ENCODE results near the gene ISCU. TPM values are rescaled to one million over a fixed set of nuclear protein-coding genes. Genes with fewer than 3 reads are reported as not detected.
A peak's percentile ranks its signal among the peaks of the same experiment; 100 is the strongest.

ISCU gene
- total RNA-seq, 1 donor from 2014 or later: 48.4 TPM

- no peaks in the 10 kb centered on the region for H3K4me1 Mint-ChIP-seq (ENCODE audit: low read depth, unreplicated experiment)
- peak overlapping the region; percentile 93 for H3K4me3 Mint-ChIP-seq (ENCODE audit: unreplicated experiment)
- peaks cover 3% of the 10 kb centered on the region for H3K27me3 Mint-ChIP-seq (ENCODE audit: unreplicated experiment)
- H3K27ac Mint-ChIP-seq (ENCODE audit: unreplicated experiment): peak overlapping the region; percentile 75
- DNase-seq: no peak
- H3K36me3 Mint-ChIP-seq (ENCODE audit: unreplicated experiment): no peaks in the 10 kb centered on the region
- peaks cover 3% of the 10 kb centered on the region for H3K9me3 Mint-ChIP-seq (ENCODE audit: unreplicated experiment)
- no peak for TF ChIP-seq CTCF (IDR thresholded peaks at IDR 0.05; ENCODE audit: partially characterized antibody, unreplicated experiment)
Measured at GRCh38 chr12:108516511-108517275, 45.7 kb upstream of the ISCU start.

- no peak for DNase-seq
- TF ChIP-seq CTCF (IDR thresholded peaks at IDR 0.05; ENCODE audit: partially characterized antibody, unreplicated experiment): no peak
- peak overlapping the region; percentile 9 for H3K4me3 Mint-ChIP-seq (ENCODE audit: unreplicated experiment)
Measured at GRCh38 chr12:108517288-108518100, 44.9 kb upstream of the ISCU start.

DNA sequence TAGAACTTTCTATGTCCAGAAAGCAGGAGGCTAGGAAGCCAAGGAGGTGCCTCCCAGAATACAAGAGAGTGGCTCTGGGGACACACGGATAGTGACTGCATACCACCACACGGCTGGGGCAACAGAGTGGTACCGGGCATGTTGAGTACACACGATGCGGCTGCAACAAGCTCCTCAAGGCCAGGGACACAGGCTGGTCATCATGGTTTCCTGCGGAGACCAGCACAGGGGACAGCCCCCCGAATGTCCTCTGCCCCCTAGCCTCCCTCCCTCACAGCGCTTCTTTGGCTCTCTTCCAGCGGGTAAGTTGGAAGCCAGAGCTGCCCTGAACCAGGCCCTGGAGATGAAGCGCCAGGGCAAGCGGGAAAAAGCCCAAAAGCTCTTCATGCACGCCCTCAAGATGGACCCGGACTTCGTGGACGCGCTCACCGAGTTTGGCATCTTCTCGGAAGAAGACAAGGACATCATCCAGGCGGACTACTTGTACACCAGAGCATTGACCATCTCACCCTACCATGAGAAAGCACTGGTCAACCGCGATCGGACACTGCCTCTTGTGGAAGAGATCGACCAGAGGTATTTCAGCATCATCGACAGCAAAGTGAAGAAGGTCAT is 44.2 kb upstream of the ISCU start:
- no peak overlapping the region for H3K27ac Mint-ChIP-seq (ENCODE audit: unreplicated experiment)
- H3K27me3 Mint-ChIP-seq (ENCODE audit: unreplicated experiment): peaks cover 3% of the 10 kb centered on the region
- H3K4me3 Mint-ChIP-seq (ENCODE audit: unreplicated experiment): no peak overlapping the region
- no peaks in the 10 kb centered on the region for H3K36me3 Mint-ChIP-seq (ENCODE audit: unreplicated experiment)
- DNase-seq: no peak
- no peaks in the 10 kb centered on the region for H3K4me1 Mint-ChIP-seq (ENCODE audit: low read depth, unreplicated experiment)
- no peak for TF ChIP-seq CTCF (IDR thresholded peaks at IDR 0.05; ENCODE audit: partially characterized antibody, unreplicated experiment)
- H3K9me3 Mint-ChIP-seq (ENCODE audit: unreplicated experiment): peaks cover 3% of the 10 kb centered on the region

More at GRCh38 chr12:108517288-108518100, 44.9 kb upstream of the ISCU start:
- Mint-ChIP-seq H3K27ac (ENCODE audit: unreplicated experiment) (peak overlapping the region; percentile 6), H3K27me3 (ENCODE audit: unreplicated experiment) (peaks cover 3% of the 10 kb centered on the region), H3K9me3 (ENCODE audit: unreplicated experiment) (peaks cover 3% of the 10 kb centered on the region), H3K36me3 (ENCODE audit: unreplicated experiment) (no peaks in the 10 kb centered on the region), H3K4me1 (ENCODE audit: low read depth, unreplicated experiment) (no peaks in the 10 kb centered on the region)

DNA sequence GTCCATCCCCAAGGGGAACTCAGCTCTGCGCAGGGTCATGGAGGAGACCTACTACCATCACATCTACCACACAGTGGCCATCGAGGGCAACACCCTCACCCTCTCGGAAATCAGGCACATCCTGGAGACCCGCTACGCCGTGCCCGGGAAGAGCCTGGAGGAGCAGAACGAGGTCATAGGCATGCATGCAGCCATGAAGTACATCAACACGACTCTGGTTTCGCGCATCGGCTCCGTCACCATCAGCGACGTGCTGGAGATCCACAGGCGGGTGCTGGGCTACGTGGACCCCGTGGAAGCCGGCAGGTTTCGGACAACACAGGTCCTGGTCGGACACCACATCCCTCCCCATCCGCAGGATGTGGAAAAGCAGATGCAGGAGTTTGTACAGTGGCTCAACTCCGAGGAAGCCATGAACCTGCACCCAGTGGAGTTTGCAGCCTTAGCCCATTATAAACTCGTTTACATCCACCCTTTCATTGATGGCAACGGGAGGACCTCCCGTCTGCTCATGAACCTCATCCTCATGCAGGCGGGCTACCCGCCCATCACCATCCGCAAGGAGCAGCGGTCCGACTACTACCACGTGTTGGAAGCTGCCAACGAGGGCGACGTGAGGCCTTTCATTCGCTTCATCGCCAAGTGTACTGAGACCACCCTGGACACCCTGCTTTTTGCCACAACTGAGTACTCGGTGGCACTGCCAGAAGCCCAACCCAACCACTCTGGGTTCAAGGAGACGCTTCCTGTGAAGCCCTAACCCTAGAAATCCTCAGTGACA is 43.5 kb upstream of the ISCU start:
- H3K27ac Mint-ChIP-seq (ENCODE audit: unreplicated experiment): no peak overlapping the region
- no peak for TF ChIP-seq CTCF (IDR thresholded peaks at IDR 0.05; ENCODE audit: partially characterized antibody, unreplicated experiment)
- H3K36me3 Mint-ChIP-seq (ENCODE audit: unreplicated experiment): no peaks in the 10 kb centered on the region
- no peak overlapping the region for H3K4me3 Mint-ChIP-seq (ENCODE audit: unreplicated experiment)
- H3K27me3 Mint-ChIP-seq (ENCODE audit: unreplicated experiment): peaks cover 3% of the 10 kb centered on the region
- no peak for DNase-seq
- H3K9me3 Mint-ChIP-seq (ENCODE audit: unreplicated experiment): peaks cover 3% of the 10 kb centered on the region
- no peaks in the 10 kb centered on the region for H3K4me1 Mint-ChIP-seq (ENCODE audit: low read depth, unreplicated experiment)

Data from glutamatergic neuron (in vitro differentiated cells).